ENCODE measurements around the gene GNA12. TPM values are rescaled to one million over a fixed set of nuclear protein-coding genes. Genes with fewer than 3 reads are reported as not detected.
"Not testable (repeated sequence)": the region's sequence is repeated elsewhere in the genome, so short reads cannot be mapped to it uniquely, and the experiment has no call there.

Gene GNA12
- total RNA-seq, 3 donors from 2014 or later, result 21.7 to 57.7 (median 25.7) TPM

GRCh38 chr7:2751086-2751485 lies 93.0 kb downstream of the GNA12 start:
- Histone ChIP-seq H3K36me3 (ENCODE audit: low read depth) (no peaks in the 10 kb centered on the region), H3K4me3 (no peak overlapping the region), H3K9me3 (no peaks in the 10 kb centered on the region), H3K4me1 (ENCODE audit: low read depth) (no peaks in the 10 kb centered on the region)
- ATAC-seq (no peak), DNase-seq (no peak)
- TF ChIP-seq, protein P1, sequence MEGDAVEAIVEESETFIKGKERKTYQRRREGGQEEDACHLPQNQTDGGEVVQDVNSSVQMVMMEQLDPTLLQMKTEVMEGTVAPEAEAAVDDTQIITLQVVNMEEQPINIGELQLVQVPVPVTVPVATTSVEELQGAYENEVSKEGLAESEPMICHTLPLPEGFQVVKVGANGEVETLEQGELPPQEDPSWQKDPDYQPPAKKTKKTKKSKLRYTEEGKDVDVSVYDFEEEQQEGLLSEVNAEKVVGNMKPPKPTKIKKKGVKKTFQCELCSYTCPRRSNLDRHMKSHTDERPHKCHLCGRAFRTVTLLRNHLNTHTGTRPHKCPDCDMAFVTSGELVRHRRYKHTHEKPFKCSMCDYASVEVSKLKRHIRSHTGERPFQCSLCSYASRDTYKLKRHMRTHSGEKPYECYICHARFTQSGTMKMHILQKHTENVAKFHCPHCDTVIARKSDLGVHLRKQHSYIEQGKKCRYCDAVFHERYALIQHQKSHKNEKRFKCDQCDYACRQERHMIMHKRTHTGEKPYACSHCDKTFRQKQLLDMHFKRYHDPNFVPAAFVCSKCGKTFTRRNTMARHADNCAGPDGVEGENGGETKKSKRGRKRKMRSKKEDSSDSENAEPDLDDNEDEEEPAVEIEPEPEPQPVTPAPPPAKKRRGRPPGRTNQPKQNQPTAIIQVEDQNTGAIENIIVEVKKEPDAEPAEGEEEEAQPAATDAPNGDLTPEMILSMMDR (IDR thresholded peaks at IDR 0.05), result no peak
- intact Hi-C loops (cut with DNase I, micrococcal nuclease), result no loop called here

DNA sequence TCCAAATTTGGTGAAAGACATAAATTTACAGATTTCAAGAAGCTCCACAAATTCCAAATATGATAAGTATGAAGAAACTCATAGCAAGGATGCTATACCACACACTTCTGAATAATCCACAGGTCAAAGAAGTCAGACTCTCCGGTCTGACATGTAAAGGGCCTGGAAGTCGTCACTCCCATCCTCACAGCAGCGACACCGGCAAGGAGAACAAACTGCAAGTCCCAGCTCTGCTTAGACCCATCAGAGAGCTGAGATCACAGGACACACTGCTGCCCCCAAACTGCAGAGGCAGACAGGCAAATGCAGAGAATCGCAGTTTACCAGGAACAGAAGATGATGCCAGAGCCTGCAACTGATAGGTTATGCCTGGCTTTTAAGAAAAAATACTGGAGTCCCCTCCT lies 94.1 kb downstream of the GNA12 start:
- no peaks in the 10 kb centered on the region for H3K4me1 ChIP-seq (ENCODE audit: low read depth)
- H3K36me3 ChIP-seq (ENCODE audit: low read depth), result no peaks in the 10 kb centered on the region
- TF ChIP-seq, protein P1 (IDR thresholded peaks at IDR 0.05), result no peak
- DNase-seq (no peak), ATAC-seq (no peak)
- H3K9me3 ChIP-seq, result no peaks in the 10 kb centered on the region
- H3K4me3 ChIP-seq, result no peak overlapping the region
- intact Hi-C loops (cut with DNase I, micrococcal nuclease), result no loop called here

DNA sequence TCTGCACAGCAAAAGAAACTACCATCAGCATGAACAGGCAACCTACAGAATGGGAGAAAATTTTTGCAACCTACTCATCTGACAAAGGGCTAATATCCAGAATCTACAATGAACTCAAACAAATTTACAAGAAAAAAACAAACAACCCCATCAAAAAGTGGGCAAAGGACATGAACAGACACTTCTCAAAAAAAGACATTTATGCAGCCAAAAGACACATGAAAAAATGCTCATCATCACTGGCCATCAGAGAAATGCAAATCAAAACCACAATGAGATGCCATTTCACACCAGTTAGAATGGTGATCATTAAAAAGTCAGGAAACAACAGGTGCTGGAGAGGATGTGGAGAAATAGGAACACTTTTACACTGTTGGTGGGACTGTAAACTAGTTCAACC lies 95.4 kb downstream of the GNA12 start:
- H3K4me1 ChIP-seq (ENCODE audit: low read depth); ATAC-seq; DNase-seq; H3K4me3 ChIP-seq; H3K9me3 ChIP-seq; H3K36me3 ChIP-seq (ENCODE audit: low read depth); intact Hi-C loops (cut with DNase I, micrococcal nuclease): not testable (repeated sequence)

DNA sequence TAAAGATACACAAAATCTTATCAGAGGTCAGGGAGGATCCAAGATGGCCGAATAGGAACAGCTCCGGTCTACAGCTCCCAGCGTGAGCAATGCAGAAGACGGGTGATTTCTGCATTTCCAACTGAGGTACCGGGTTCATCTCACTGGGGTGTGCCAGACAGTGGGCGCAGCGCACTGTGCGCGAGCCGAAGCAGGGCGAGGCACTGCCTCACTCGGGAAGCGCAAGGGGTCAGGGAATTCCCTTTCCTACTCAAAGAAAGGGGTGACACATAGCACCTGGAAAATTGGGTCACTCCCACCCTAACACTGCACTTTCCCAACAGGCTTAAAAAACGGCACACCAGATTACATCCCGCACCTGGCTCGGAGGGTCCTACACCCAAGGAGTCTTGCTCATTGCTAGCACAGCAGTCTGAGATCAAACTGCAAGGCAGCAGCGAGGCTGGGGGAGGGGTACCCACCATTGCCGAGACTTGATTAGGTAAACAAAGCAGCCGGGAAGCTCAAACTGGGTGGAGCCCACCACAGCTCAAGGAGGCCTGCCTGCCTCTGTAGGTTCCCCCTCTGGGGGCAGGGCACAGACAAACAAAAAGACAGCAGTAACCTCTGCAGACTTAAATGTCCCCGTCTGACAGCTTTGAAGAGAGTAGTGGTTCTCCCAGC lies 100.5 kb downstream of the GNA12 start:
- H3K4me1 ChIP-seq (ENCODE audit: low read depth); H3K9me3 ChIP-seq; H3K4me3 ChIP-seq; intact Hi-C loops (cut with DNase I, micrococcal nuclease); ATAC-seq; H3K36me3 ChIP-seq (ENCODE audit: low read depth): not testable (repeated sequence)
- DNase-seq, result peak in 1 of 3 donors; percentile 19

DNA sequence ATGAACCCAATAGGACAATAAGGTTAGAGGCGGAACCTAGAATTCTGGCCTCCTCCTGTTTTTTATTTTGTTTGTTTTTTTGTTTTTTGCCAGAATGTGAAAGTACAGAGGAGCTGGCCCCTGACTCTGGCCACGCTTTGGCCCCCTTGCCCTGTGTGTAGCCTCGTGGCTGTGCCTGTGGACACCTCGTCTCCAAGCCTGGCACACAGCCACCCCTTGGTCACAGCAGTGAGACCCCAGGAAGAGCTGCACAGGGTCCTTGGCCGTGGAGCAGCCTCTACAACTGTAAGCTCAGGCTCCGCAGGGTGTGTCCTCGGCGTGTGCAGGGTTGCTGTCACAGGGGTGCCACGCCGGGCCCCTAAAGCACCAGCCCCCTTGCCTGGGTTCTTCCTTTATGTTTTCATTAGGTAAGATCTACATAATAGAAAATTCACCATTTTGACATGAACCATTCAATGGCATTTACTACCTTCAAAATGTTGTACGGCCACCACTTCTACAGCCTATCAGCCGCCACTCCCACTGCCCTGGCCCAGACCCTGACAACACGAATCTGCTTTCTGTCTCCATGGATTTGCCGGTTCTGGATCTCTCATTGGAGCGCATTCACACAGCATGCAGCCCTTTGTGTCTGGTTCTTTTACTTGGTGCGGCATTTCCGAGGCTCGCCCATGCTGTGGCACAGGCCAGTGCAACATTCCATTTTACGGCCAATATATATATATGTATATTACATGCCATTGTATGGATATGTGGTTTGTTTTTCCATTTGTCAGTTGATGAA lies 105.2 kb downstream of the GNA12 start:
- DNase-seq, result peak in 1 of 3 donors; percentile 22
- H3K4me3 ChIP-seq, result no peak overlapping the region
- intact Hi-C loops (cut with DNase I, micrococcal nuclease), result no loop called here
- H3K4me1 ChIP-seq (ENCODE audit: low read depth), result no peaks in the 10 kb centered on the region
- no peak for ATAC-seq
- TF ChIP-seq, protein P1 (IDR thresholded peaks at IDR 0.05), result no peak
- no peaks in the 10 kb centered on the region for H3K36me3 ChIP-seq (ENCODE audit: low read depth)
- H3K9me3 ChIP-seq, result no peaks in the 10 kb centered on the region

- Histone ChIP-seq H3K4me1 (ENCODE audit: low read depth) (peaks cover 9% of the 10 kb centered on the region), H3K9me3 (no peaks in the 10 kb centered on the region), H3K36me3 (ENCODE audit: low read depth) (no peaks in the 10 kb centered on the region), H3K4me3 (no peak overlapping the region)
- intact Hi-C loops (cut with DNase I, micrococcal nuclease), result no loop called here
- peak in 2 of 3 donors; percentile 33 to 38 for DNase-seq
- TF ChIP-seq, protein P1 (IDR thresholded peaks at IDR 0.05), result no peak
- ATAC-seq, result no peak
Observed at GRCh38 chr7:2737771-2738540, 106.2 kb downstream of the GNA12 start.

DNA sequence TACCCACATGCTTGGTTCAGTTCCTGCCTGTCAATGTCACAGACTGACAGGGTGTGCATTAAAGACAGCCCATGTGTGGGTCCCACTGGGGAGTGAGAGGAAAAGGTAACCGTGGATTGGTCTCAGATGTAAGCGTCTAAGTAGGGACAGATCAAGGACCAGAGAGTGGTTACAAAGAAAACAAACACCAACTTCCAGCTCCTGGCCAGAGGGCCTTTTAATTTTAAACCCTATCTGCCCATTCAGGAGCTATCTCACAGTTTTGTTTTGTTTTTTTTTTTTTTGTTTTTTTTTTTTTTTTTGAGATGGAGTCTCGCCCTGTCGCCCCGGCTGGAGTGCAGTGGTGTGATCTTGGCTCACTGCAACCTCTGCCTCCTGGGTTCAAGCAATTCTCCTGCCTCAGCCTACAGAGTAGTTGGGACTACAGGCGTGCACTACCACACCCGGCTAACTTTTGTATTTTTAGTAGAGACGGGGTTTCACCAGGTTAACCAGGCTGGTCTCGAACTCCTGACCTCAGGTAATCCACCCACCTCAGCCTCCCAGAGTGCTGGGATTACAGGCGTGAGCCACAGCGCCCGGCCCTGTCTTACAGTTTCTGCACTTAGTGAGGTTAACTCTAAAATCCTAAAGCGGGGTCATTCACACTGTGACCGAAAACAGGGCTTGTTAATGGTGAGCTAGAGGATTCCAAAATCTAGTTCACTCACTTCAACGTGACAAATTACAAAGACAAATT lies 106.9 kb downstream of the GNA12 start:
- H3K4me3 ChIP-seq; intact Hi-C loops (cut with DNase I, micrococcal nuclease); H3K9me3 ChIP-seq; H3K36me3 ChIP-seq (ENCODE audit: low read depth); ATAC-seq: not testable (repeated sequence)
- H3K4me1 ChIP-seq (ENCODE audit: low read depth), result peaks cover 12% of the 10 kb centered on the region
- DNase-seq, result peak in 1 of 3 donors; percentile 23
